ENCODE data around the gene STAU1. TPM values are rescaled to one million over a fixed set of nuclear protein-coding genes. Genes with fewer than 3 reads are reported as not detected.

STAU1 gene
- total and polyA plus RNA-seq, 10 of the 15 experiments (the other 5 are each of a cell fraction or from before 2014, with no cell fraction given), result 13.9 to 66.2 (median 45.6) TPM

DNA sequence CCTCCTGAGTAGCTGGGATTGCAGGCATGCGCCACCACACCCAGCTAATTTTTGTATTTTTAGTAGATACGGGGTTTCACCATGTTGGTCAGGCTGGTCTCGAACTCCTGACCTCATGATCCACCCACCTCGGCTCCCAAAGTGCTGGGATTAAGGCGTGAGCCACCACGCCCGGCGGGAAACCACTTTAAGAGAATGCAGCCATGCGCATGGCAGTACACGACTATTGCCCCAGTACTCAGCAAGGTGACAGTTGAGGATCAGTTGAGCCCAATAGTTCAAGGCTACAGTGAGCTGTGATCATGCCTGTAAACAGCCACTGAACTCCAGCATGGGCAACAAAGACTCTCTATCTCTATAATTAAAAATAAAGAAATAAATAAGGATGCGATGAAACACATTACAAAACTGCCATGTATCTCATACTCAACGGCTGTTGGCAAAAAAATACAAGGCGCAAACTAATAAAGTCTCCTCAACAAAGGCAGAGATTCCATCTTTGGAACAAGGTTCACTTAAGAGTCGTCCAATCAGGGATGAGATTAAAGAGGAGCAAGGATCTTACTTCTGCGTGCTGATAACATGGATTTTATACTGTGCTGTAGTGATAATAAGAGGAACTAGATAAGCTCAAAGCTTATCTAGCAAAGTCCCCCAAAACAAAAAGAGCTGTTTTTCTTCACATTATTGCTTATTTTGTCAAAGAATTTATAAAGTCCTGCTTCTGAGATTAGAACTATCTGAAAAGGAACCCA lies 51.1 kb downstream of the STAU1 start:
- intact Hi-C loops (cut with micrococcal nuclease; ENCODE audit: unreplicated experiment) (no loop called here), in situ Hi-C loops (cut with MboI) (no loop called here)
- WGBS (ENCODE audit: insufficient coverage, insufficient replicate concordance, low lambda C conversion rate, missing lambda C conversion rate), result 96% methylated on average over 14 of the region's 15 CpGs
- FAIRE-seq (no peak), DNase-seq (ENCODE audit: low read depth, low spot score) (no peak), ATAC-seq (no peak)
- ChIA-PET CTCF (interaction anchor here (9.3 kb wide), 1 partner anchor 74 kb away, joined by 333 read pairs; no protein-coding TSS in a partner anchor), POLR2A (no interaction called here), SMC1A (ENCODE audit: uncharacterized antibody, unreplicated experiment) (interaction anchor here (1.0 to 2.2 kb wide), 3 partner anchors 43 to 80 kb away, joined by 4 to 15 read pairs (median 6); no protein-coding TSS in a partner anchor), RAD21 (ENCODE audit: unreplicated experiment) (interaction anchor here (1.3 kb wide), 1 partner anchor 46 kb away, joined by 4 read pairs; no protein-coding TSS in a partner anchor)
- no peak overlapping the region for H3K9ac ChIP-seq (ENCODE audit: control insufficient read depth, insufficient read depth, low read length)
- H3K4me3 ChIP-seq, result no peak overlapping the region
- no peak overlapping the region for H3K27ac ChIP-seq (ENCODE audit: control insufficient read depth, insufficient read depth)
- no peaks in the 10 kb centered on the region for H3K27me3 ChIP-seq (replicated peaks in 1 of 2; ENCODE audit: control insufficient read depth in 2 of 2, insufficient read depth in 2 of 2, low read length in 1 of 2)
- no peaks in the 10 kb centered on the region; the same call in 1 of the 2 replicates for H3K4me1 ChIP-seq (ENCODE audit: control insufficient read depth, insufficient read depth, low read length)
- peaks cover 7 to 15% of the 10 kb centered on the region in 2 experiments for H3K36me3 ChIP-seq (ENCODE audit: control insufficient read depth in 2 of 2, insufficient read depth in 2 of 2, low read length in 1 of 2)
- H2AFZ ChIP-seq (ENCODE audit: control insufficient read depth, low read depth, low read length), result no peak overlapping the region
- no peak overlapping the region for H3K4me2 ChIP-seq (ENCODE audit: control insufficient read depth, insufficient read depth)
- H3K9me3 ChIP-seq (replicated peaks; ENCODE audit: control insufficient read depth, insufficient read depth, low read length), result no peaks in the 10 kb centered on the region
- no TSS peak for BruUV-seq (replicated peaks)
- no peaks in the 10 kb centered on the region; the same call in none of the 2 replicates for H3K79me2 ChIP-seq (ENCODE audit: control insufficient read depth, insufficient read depth, low read length)
- no peaks in the 10 kb centered on the region for H4K20me1 ChIP-seq (ENCODE audit: control insufficient read depth, insufficient read depth)
- TF ChIP-seq HDAC2 (IDR thresholded peaks at IDR 0.05) (no peak), GABPA (IDR thresholded peaks at IDR 0.05; ENCODE audit: low read depth) (no peak), ZNF274 (IDR thresholded peaks at IDR 0.05; ENCODE audit: insufficient read depth, insufficient read length) (no peak), HDAC6 (IDR thresholded peaks at IDR 0.05; ENCODE audit: unreplicated experiment) (no peak), NRF1 (conservative IDR thresholded peaks at IDR 0.05; ENCODE audit: low read depth, low read length) (no peak), SMAD1 (IDR thresholded peaks at IDR 0.05; ENCODE audit: low read depth, partially characterized antibody) (no peak), ETV6 (conservative IDR thresholded peaks at IDR 0.05 in 1 of 2, IDR thresholded peaks at IDR 0.05 in 1 of 2; ENCODE audit: borderline replicate concordance in 1 of 2, low read depth in 1 of 2) (no peak), SIX5 (IDR thresholded peaks at IDR 0.05; ENCODE audit: low read depth, low read length, severe bottlenecking) (no peak), ZNF217 (IDR thresholded peaks at IDR 0.05) (no peak), STAT1 (conservative IDR thresholded peaks at IDR 0.05) (no peak), SUPT20H (IDR thresholded peaks at IDR 0.05; ENCODE audit: borderline replicate concordance, control insufficient read depth, low read depth, low read length) (no peak), CREM (IDR thresholded peaks at IDR 0.05; ENCODE audit: low read depth) (no peak), EP300 (IDR thresholded peaks at IDR 0.05; ENCODE audit: borderline replicate concordance in 1 of 2, control insufficient read depth in 1 of 2, low read depth in 2 of 2, low read length in 2 of 2) (no peak)
- TF ChIP-seq, protein P1, sequence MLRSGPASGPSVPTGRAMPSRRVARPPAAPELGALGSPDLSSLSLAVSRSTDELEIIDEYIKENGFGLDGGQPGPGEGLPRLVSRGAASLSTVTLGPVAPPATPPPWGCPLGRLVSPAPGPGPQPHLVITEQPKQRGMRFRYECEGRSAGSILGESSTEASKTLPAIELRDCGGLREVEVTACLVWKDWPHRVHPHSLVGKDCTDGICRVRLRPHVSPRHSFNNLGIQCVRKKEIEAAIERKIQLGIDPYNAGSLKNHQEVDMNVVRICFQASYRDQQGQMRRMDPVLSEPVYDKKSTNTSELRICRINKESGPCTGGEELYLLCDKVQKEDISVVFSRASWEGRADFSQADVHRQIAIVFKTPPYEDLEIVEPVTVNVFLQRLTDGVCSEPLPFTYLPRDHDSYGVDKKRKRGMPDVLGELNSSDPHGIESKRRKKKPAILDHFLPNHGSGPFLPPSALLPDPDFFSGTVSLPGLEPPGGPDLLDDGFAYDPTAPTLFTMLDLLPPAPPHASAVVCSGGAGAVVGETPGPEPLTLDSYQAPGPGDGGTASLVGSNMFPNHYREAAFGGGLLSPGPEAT (IDR thresholded peaks at IDR 0.05; ENCODE audit: low read depth), result no peak
- TF ChIP-seq, protein P2, sequence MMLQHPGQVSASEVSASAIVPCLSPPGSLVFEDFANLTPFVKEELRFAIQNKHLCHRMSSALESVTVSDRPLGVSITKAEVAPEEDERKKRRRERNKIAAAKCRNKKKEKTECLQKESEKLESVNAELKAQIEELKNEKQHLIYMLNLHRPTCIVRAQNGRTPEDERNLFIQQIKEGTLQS (IDR thresholded peaks at IDR 0.05; ENCODE audit: borderline replicate concordance, extremely low read depth, low read depth, low read length), result no peak
- TF ChIP-seq, protein P3, sequence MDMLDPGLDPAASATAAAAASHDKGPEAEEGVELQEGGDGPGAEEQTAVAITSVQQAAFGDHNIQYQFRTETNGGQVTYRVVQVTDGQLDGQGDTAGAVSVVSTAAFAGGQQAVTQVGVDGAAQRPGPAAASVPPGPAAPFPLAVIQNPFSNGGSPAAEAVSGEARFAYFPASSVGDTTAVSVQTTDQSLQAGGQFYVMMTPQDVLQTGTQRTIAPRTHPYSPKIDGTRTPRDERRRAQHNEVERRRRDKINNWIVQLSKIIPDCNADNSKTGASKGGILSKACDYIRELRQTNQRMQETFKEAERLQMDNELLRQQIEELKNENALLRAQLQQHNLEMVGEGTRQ (IDR thresholded peaks at IDR 0.05; ENCODE audit: borderline replicate concordance, low read depth, low read length), result no peak
- TF ChIP-seq, protein P4, sequence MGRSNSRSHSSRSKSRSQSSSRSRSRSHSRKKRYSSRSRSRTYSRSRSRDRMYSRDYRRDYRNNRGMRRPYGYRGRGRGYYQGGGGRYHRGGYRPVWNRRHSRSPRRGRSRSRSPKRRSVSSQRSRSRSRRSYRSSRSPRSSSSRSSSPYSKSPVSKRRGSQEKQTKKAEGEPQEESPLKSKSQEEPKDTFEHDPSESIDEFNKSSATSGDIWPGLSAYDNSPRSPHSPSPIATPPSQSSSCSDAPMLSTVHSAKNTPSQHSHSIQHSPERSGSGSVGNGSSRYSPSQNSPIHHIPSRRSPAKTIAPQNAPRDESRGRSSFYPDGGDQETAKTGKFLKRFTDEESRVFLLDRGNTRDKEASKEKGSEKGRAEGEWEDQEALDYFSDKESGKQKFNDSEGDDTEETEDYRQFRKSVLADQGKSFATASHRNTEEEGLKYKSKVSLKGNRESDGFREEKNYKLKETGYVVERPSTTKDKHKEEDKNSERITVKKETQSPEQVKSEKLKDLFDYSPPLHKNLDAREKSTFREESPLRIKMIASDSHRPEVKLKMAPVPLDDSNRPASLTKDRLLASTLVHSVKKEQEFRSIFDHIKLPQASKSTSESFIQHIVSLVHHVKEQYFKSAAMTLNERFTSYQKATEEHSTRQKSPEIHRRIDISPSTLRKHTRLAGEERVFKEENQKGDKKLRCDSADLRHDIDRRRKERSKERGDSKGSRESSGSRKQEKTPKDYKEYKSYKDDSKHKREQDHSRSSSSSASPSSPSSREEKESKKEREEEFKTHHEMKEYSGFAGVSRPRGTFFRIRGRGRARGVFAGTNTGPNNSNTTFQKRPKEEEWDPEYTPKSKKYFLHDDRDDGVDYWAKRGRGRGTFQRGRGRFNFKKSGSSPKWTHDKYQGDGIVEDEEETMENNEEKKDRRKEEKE (IDR thresholded peaks at IDR 0.05), result no peak
